GM12875 (cell line): ENCODE data around the gene FXYD7.
"Not testable (repeated sequence)": the region's sequence is repeated elsewhere in the genome, so short reads cannot be mapped to it uniquely, and the experiment has no call there.

Experiments
- H3K4me3 ChIP-seq: one replicate; pipeline ENCODE4 v1.5.1; 2011; ENCODE audit warnings: low read depth, low read length, control low read depth
- CTCF ChIP-seq: IDR thresholded peaks from 2 replicates; pipeline ENCODE4 v1.5.1; 2011; ENCODE audit warnings: low read depth, mild to moderate bottlenecking, control low read depth, inconsistent platforms, low read length, moderate library complexity, borderline replicate concordance; ENCODE audit not compliant: insufficient read depth

Gene FXYD7

GRCh38 chr19:35127871-35128270 is 15.2 kb upstream of the FXYD7 start:
- no peak overlapping the region for H3K4me3 ChIP-seq
- no peak for TF ChIP-seq CTCF

- TF ChIP-seq CTCF = no peak
- H3K4me3 ChIP-seq = no peak overlapping the region
Observed at GRCh38 chr19:35128398-35129057, 14.5 kb upstream of the FXYD7 start.

- not testable (repeated sequence) for H3K4me3 ChIP-seq
Observed at GRCh38 chr19:35129724-35130274, 13.3 kb upstream of the FXYD7 start.

- no peak for TF ChIP-seq CTCF
- H3K4me3 ChIP-seq = no peak overlapping the region
Observed at GRCh38 chr19:35130761-35131720, 12.0 kb upstream of the FXYD7 start.

- TF ChIP-seq CTCF = no peak
- no peak overlapping the region for H3K4me3 ChIP-seq
Observed at GRCh38 chr19:35132254-35132653, 10.8 kb upstream of the FXYD7 start.

GRCh38 chr19:35133826-35134225 is 9.2 kb upstream of the FXYD7 start:
- no peak for TF ChIP-seq CTCF
- H3K4me3 ChIP-seq = no peak overlapping the region

GRCh38 chr19:35134601-35135242 is 8.3 kb upstream of the FXYD7 start, which contains the start of gene LGI4:
TSS of gene LGI4 (minus strand) at chr19:35135059. CDS start at chr19:35134680, 379 bp downstream.
- H3K4me3 ChIP-seq = no peak within 1 kb of the TSS
- TF ChIP-seq CTCF = no peak
